ENCODE data around the gene C9orf43.

- no peak for TF ChIP-seq POLR2A (IDR thresholded peaks at IDR 0.05)
- TF ChIP-seq CTCF (IDR thresholded peaks at IDR 0.05) = no peak
Observed at GRCh38 chr9:113387560-113388230, 22.9 kb upstream of the C9orf43 start.
